Cortex of kidney (tissue), 1 donor: ENCODE data around the gene KISS1R.
"Not testable (repeated sequence)": the region's sequence is repeated elsewhere in the genome, so short reads cannot be mapped to it uniquely, and the experiment has no call there.

Experiments
- DNase-seq: peaks from one replicate; lab custom pipeline; 2025; lab: John Stamatoyannopoulos, UW

KISS1R gene

DNA sequence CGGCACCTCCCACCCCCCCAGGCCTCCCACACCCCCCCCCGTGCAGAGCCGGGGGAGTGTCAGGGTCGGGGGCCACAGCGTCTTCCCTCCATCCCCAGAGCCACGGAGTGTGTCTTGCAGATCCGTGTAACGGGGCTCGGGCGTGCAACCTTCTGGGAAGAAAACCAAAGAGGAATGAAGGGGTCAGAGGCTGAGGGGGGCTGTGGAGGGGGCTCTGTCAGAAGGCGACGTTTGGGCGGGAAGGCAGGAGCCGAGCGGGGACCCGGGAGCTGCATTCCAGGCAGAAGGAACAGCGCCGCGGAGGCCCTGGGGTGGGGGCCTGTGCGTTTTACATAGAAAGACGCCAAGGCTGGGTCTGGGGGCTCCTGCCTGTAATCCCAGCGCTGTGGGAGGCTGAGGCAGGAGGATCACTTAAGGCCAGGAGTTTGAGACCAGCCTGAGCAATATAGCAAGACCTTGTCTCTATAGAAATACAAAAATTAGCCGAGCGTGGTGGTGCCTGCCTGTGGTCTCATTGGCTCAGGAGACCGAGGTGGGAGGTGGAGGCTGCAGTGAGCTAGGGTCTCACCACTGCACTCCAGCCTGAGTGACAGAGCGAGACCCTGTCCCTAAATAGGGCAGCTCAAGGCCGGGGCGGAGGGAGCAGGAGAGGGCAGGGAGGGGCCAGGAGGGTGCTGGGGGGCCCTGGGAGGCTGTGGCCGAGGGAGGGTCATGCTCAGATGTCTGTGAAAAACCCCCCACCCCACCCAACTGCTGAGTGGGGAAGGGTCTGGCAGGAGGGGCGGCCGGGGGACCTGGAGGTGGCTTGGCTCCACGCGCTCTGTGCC is 36.5 kb downstream of the KISS1R start:
- no peak for DNase-seq

DNA sequence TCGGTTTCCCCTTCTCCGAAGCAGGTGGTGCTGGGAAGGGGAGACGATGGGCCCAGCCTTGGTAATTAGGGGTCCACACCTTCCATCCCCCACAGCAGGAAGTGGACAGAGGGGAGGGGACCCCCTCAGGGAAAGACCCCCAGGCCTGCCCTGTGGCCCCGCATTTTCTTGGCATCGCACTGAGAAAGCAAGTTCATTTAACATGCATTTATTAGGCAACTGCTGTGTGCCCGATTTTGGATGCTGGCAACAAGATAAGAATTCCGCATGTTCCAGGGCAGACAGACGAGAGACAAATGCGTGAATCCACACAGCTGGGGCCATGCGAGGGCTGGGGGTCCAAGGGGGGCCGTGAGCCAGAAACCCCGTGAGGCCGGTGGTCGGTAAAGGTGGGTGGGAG is 37.1 kb downstream of the KISS1R start:
- DNase-seq, result no peak

DNA sequence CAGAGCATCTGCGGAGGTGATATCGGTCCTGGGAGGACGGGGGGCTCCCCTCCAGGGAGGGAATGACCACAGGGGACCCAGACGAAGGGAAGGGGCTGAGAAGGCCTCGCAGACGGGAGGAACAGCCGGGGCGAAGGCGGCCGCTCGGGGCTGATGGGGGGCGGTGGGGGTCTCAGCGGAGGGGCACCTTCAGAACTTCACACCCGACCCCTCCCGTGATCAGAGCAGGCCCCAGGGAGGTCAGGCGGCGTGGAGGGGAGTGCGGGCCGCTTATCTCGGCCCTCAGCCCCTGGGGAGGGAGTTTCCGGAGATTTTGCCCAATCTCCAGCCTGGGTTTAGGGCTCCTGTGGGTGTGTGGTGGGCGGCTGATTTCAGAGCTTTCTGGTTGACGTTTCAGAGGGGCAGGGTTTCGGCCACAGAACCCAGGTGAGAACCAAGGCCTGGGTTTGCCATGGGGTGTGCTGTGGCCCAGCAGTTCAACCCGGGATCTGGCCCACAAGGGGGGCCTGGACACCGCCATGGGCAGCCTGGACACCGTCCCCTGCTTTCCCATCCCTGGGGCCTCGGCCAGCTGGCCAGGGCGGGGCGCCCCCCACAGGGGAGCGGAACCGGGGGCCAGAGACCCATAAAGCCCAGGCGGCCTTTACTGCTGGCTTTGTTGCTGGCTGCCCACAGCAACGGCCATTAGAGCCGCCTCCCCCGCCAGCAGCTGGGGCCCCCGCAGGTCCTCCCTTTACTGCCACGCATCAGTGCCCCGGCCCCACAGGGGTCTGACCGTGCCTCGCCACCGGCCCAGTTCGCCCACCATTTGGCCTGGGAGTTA is 37.8 kb downstream of the KISS1R start:
- DNase-seq, result no peak

DNA sequence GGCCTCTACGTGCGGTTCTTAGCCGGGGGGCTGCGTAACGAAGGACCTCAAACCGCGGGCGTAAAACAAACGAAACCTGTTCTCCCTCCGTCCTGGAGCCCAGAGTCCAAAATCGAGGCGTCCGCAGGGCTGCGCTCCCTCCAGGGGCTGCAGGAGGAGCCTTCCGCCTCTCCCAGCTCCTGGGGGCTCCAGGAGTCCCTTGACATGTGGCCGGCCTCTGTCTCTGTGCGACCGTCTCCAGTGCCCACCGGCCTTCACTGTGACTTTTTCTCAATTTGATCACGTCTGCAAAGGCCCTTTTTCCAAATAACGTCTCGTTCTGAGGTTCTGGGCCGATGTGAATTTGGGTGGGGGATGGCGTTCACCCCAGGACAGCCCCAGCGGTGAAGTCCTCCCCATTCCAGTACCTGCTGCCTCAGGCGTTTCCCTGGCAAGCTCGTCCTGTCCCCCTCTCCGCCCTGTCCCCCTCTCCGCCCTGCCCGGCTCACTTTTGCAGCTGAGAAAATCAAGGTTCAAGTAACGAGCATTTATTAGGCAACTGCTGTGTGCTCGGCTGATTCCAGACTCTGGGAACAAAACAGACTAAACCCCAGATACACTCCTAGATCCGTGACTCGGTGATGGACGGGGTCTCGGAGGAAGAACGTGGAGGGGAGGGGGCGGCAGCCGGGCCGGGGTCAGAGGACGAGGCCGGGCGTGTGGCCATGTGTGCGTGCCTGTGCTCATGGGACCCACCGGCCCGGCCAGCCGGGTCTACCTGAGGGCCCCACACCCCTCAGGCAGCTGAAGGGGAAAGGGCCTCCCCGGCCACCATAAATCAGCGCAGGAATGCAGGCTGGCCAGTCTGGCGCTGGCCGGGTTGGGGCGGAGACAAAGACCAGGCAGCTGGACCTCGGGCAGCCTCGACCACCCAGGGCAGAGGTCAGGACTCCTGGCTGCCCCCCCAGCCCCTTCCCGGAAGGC is 39.0 kb downstream of the KISS1R start:
- no peak for DNase-seq

DNA sequence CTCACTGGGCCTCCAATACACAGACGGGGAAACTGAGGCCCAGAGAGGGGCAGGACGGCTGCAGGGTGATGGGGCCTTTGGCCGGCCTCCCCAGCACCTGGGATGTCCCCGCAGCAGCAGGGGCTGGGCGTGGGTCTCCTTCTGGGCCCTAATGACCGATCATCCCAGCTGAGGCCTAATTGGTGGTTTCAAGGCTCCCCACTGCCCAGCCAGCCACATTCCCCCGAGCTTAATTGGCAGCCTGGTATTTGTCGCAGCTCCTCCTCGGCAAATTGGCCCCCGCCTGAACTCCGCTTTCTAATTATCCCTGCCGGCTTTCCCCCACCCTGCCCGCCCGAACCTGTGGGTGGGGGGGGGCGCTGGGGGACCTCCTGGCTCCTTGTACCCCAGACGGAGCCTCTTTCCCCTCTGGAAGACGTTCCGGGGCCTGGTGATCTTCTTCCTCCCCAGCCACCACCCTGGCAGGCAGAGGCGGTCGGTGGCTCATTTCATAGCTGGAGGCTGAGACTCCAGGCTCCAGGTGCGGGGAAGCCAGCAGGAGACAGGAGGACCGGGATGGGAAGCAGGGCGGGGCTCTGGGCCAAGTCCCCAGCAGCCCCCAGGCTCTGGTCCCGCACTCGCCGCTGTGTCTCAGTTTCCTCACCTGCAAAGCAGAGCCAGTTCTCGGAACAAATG is 39.8 kb downstream of the KISS1R start:
- DNase-seq, result no peak

DNA sequence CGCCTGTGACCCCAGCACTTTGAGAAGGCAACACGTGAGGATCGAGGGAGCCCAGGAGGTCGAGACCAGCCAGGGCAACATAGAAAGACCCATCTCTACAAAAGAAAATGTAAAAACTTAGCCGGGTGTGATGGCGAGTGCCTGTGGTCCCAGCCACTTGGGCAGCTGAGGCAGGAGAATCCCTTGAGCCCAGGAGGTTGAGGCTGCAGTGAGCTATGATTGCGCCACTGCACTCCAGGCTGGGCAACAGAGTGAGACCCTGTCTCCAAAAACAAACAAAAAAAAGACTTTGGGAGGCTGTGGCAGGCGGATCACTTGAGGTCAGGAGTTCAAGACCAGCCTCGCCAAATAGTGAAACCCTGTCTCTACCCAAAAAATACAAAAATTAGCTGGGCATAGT is 40.4 kb downstream of the KISS1R start:
- DNase-seq, result not testable (repeated sequence)

DNA sequence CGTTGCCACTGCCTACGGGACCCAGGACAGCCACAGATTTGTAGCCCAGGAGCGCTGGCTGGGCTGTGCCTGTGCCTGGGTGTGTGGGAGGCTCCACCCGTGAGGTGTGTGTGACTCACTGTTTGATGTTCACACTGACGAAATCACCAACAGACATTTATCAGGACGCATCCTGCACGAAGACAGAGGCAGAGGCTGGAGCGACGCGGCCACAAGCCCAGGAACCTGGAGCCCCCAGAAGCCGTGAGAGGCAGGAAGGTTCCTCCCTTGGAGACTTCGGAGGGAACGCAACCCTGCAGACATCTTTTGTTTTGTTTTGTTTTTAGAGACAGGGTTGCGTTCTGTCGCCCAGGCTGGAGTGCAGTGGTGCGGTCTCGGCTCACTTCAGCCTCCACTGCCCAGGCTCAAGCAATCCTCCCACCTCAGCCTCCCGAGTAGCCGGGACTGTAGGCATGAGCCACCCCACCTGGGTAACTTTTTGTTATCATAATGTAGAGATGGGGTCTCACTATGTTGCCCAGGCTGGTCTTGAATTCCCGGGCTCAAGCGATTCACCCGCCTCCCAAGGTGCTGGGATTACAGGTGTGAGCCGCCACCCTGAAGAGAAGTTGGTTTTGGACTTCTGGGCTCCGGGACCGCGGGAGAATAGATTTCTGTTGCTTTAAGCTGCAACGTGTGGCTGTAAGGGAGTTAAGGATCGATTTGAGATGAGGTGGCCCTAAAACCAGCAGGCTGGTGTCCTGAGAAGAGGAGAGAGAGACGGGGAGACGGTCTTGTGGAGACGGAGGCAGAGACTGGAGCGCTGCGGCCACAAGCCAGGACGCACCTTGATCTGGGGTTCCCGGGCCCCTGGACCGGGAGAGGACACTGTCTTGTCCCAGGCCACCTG is 42.1 kb downstream of the KISS1R start:
- DNase-seq, result no peak

DNA sequence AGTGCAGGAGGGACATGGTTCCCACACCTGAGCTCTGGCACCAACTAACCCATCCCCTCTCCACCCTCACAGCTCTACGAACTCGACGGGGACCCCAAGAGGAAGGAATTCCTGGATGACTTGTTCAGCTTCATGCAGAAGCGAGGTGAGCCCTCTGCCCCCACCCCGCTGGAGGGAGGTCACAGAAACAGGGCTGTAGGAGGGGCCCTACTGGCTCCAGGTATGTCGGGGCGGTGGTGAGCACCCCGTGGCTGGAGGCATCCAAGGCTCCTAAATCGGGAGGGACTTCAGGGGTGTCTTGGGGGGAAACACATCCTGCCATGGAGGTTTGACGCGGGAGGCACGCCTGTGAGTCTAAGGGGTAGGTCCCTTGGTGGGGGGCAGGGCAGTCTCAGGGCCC is 42.9 kb downstream of the KISS1R start:
- DNase-seq, result no peak

DNA sequence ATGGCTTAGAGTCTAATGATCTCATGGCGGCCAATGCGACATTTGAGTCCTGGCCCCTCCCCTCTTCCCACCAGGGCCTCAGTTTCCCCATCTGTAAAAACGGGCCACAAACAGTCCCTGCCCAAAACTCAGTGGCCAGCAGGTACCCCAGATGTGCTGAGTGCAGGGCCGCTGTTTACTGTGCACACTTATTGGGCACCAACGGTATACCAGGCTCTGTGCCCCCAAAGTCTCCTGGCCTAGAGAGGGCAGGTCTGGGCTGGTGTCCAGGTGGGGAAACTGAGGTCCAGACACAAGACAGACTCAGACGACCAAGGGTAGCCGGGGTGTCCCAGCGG is 43.4 kb downstream of the KISS1R start:
- no peak for DNase-seq

DNA sequence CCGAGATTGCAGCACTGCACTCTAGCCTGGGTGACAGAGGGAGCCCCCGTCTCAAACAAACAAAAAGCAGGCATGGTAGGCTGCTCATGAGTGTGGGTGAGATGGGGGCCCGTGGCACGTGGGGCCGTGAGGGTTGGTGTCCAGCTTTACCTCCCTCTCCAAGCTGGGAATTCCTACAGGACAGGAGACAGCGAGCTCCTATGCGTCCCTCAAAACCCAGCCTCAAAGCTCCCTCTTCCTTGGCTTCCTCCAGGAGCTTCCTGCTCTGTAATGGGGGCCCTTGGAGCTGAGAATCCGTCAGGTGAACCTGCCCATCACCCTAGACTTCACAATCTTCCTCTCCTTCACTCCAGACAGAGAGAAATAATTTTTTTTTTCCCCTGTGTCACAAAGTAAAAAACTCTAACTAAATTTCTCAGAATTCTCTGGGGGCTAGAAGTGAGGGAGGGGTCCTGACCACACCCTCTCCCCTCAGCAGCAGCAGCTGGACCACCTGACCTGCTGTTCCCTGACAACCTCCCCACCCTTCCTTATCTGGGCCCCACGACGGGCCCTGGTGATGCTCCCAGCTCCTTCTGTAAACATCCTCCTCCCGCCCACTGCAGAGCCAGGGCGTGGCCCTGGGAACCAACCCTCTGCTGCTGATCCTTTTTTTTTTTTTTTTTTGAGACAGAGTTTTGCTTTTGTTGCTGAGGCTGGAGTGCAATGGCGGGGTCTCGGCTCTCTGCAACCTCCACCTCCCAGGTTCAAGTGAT is 44.9 kb downstream of the KISS1R start:
- no peak for DNase-seq

DNA sequence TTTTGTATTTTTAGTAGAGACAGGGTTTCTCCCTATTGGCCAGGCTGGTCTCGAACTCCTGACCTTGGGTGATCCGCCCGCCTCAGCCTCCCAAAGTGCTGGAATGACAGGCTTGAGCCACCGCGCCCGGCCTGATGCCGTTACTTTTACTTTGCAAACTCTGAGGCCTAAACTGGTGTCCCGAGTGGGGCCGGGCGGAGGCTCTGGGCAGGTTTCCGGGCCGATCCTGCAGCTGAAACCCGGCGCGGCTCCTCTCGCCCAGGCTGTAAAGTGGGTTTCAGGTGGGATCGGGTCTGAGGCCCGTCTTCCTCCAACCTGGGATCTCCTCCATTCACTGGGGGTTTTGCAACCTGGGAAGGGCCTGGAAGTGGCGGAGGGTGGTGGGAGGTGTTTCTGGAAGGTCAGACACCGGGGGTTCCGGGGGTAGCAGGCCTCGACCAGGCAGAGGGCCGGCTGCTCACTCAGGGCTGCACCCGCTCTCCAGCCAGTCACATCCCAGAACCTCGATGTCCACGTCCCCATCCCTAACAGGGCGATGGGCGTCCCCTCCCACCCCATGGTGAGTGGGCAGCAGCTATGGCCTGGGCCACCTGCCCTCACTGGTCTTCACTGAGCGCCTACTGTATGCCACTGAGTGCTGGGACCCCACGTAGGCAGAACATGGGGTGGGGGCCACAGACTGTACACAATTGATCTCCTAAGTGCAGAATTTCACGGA is 45.7 kb downstream of the KISS1R start:
- DNase-seq, result no peak

DNA sequence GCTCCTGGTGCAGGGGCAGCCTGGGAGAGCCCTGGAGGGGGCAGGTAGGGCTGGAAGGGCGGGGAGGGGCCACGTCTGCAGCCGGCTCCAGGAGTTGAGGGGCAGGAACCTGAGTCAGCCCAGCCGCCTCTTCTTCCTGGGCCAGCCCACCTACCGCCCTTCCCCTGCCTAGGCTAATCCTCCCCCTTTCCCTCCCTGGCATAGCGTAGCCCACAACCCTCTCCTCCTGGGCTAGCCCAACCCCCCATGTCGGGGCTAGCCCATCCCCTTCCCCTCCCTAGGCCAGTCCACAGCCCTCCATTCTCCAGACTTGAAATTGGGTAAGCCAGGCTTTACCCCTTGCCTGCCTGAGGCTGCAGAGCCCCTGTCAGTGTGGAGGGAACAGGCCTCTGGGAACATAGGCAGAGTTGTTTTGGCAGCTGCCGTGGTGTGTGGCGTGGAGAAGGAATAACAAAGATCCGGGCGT is 46.4 kb downstream of the KISS1R start:
- no peak for DNase-seq

DNA sequence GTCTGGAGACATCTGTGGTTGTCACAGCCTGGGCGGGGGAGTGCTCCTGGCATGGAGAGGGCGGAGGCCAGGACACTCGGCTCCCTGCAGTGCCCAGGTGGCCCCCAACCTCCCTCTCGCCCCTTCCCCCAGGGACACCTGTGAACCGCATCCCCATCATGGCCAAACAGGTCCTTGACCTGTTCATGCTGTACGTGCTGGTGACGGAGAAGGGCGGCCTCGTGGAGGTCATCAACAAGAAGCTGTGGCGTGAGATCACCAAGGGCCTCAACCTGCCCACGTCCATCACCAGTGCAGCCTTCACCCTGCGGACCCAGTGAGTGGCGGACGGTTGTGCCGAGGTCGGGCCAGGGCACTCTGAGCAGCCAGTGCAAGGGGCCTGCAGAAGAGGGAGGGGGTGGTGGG is 47.0 kb downstream of the KISS1R start:
- DNase-seq, result no peak

DNA sequence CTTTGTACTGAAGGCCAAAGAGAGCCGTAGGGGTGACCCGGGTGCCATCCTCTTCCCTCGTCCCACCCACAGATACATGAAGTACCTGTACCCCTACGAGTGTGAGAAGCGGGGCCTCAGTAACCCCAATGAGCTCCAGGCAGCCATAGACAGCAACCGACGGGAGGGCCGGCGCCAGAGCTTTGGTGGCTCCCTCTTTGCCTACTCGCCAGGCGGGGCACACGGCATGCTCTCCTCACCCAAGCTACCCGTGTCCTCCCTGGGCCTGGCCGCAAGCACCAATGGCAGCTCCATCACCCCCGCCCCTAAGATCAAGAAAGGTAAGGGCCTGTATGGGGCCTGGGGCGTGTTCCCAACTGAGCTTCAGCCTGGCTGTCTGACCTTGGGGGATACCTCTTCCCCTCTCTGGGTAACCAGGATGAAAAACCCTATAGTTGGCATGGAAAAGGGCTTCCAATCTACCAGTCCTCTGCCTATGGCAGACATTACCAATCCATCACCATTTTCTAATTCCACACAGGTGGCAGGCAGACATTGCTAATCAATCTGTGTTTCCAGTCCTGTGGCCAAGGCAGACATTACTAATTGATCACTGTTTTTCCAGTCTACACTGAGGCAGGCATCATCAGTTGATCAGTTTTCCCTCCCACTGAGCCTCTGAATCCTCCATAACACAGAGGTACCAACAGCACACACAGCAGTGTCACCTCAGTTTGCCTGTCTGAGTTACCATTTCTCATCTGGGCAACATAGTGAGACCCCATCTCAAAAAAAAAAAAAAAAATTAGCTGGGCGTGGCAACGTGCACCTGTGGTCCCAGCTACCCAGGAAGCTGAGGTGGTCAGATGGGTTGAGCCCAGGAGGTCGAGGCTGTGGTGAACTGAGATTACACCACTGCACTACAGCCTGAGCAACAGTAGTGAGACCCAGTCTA is 47.9 kb downstream of the KISS1R start:
- DNase-seq, result no peak

DNA sequence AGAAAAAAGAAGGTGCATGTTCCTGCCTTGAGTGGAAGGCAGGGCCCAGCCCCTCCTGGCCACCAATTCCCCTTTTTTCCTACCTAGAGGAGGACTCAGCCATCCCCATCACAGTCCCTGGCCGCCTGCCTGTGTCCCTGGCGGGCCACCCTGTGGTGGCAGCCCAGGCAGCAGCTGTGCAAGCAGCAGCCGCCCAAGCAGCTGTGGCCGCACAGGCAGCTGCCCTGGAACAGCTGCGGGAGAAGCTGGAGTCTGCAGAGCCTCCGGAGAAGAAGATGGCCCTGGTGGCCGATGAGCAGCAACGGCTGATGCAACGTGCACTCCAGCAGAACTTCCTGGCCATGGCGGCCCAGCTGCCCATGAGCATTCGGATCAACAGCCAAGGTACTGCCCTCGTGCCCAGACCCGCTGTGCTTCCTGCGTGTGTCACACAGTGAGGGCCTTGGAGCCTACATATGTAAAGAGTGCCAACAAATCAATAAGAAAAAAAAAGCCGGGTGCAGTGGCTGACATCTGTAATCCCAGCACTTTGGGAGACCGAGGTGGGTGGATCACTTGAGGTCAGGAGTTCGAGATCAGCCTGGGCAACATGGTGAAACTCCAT is 49.5 kb downstream of the KISS1R start:
- no peak for DNase-seq
